HepG2 (cell line): ENCODE measurements around the gene KDM6B. TPM values are rescaled to one million over a fixed set of nuclear protein-coding genes. Genes with fewer than 3 reads are reported as not detected.

Experiments
- CBX1 ChIP-seq: IDR thresholded peaks from one replicate; pipeline ENCODE4 v1.6.1; 2016; ENCODE audit warnings: antibody characterized with exemption, low read depth
- HOXA3 ChIP-seq: sonication (generic); formaldehyde crosslinking; IDR thresholded peaks from 2 replicates; pipeline ENCODE4 v1.5.0; 2020; ENCODE audit warnings: missing genetic modification reagents
- POGZ ChIP-seq: sonication (generic); formaldehyde crosslinking; IDR thresholded peaks from 2 replicates; pipeline ENCODE4 v1.4.0; 2020; ENCODE audit warnings: mild to moderate bottlenecking, missing genetic modification reagents
- PRMT3 ChIP-seq: sonication (generic); formaldehyde crosslinking; IDR thresholded peaks from 2 replicates; pipeline ENCODE4 v1.8.1; 2022; ENCODE audit warnings: low read depth, mild to moderate bottlenecking, moderate library complexity, missing genetic modification reagents, borderline replicate concordance
- REST ChIP-seq, 2 experiments: IDR thresholded peaks; 2 replicates each; pipeline ENCODE4 v1.6.1; 2011 to 2012; ENCODE audit warnings: low read length in 2 of 2, borderline replicate concordance in 1 of 2, low read depth in 1 of 2, mild to moderate bottlenecking in 1 of 2, moderate library complexity in 1 of 2
- SNAPC2 ChIP-seq: sonication (generic); formaldehyde crosslinking; IDR thresholded peaks from 2 replicates; pipeline ENCODE4 v1.8.1; 2022; ENCODE audit warnings: mild to moderate bottlenecking, missing genetic modification reagents
- THRA ChIP-seq: sonication (generic); formaldehyde crosslinking; IDR thresholded peaks from 2 replicates; pipeline ENCODE4 v1.4.0; 2020; ENCODE audit warnings: missing genetic modification reagents, borderline replicate concordance
- ZNF513 ChIP-seq: sonication (generic); formaldehyde crosslinking; conservative IDR thresholded peaks from 2 replicates; pipeline ENCODE4 v1.5.0; 2020; ENCODE audit warnings: missing genetic modification reagents
- ZNF574 ChIP-seq: sonication (generic); formaldehyde crosslinking; IDR thresholded peaks from 2 replicates; pipeline ENCODE4 v1.4.0; 2020; ENCODE audit warnings: missing genetic modification reagents
- ZNF619 ChIP-seq: sonication (generic); formaldehyde crosslinking; IDR thresholded peaks from 2 replicates; pipeline ENCODE4 v1.4.0; 2020; ENCODE audit warnings: mild to moderate bottlenecking, missing genetic modification reagents
- ZNF670 ChIP-seq: sonication (generic); formaldehyde crosslinking; IDR thresholded peaks from 2 replicates; pipeline ENCODE4 v1.8.0; 2022; ENCODE audit warnings: mild to moderate bottlenecking, missing genetic modification reagents, borderline replicate concordance
- polyA plus RNA-seq, 8 experiments: library from polyadenylated mRNA; depleted of rRNA in 3 of 8; stranded (reverse) in 7 of 8; unstranded in 1 of 8; fragments of >200 nt; fragmentation: Illumina TruSeq in 4 of 8; extraction: Trizol in 4 of 8; gene quantifications; 2 replicates each; pipeline versions ENCODE4 v1.2.1 to v1.2.3, GENCODE V29; 2011 to 2016; ENCODE audit warnings: low read depth in 4 of 8, missing spikeins in 1 of 8, mixed read lengths in 1 of 8; ENCODE audit not compliant: insufficient read depth in 1 of 8
- total RNA-seq, 5 experiments: library from RNA; depleted of rRNA; stranded (reverse); fragments of >200 nt; fragmentation: Illumina TruSeq; extraction: Trizol; gene quantifications; 2 replicates each; pipeline ENCODE4 v1.2.3, GENCODE V29; 2016; ENCODE audit warnings: low read depth in 1 of 5
- TF ChIP-seq, protein P1 (sequence below): sonication (generic); formaldehyde crosslinking; IDR thresholded peaks from 2 replicates; pipeline ENCODE4 v1.5.1; 2020; ENCODE audit warnings: missing genetic modification reagents, mild to moderate bottlenecking, borderline replicate concordance
- TF ChIP-seq, protein P2 (sequence below): sonication (generic); formaldehyde crosslinking; IDR thresholded peaks from 2 replicates; pipeline ENCODE4 v1.5.1; 2020; ENCODE audit warnings: missing genetic modification reagents, mild to moderate bottlenecking, borderline replicate concordance

The KDM6B gene
- total and polyA plus RNA-seq, 2 of the 13 experiments (the other 11 are each of a cell fraction or from before 2014, with no cell fraction given), result 1.3 to 2.1 TPM

DNA sequence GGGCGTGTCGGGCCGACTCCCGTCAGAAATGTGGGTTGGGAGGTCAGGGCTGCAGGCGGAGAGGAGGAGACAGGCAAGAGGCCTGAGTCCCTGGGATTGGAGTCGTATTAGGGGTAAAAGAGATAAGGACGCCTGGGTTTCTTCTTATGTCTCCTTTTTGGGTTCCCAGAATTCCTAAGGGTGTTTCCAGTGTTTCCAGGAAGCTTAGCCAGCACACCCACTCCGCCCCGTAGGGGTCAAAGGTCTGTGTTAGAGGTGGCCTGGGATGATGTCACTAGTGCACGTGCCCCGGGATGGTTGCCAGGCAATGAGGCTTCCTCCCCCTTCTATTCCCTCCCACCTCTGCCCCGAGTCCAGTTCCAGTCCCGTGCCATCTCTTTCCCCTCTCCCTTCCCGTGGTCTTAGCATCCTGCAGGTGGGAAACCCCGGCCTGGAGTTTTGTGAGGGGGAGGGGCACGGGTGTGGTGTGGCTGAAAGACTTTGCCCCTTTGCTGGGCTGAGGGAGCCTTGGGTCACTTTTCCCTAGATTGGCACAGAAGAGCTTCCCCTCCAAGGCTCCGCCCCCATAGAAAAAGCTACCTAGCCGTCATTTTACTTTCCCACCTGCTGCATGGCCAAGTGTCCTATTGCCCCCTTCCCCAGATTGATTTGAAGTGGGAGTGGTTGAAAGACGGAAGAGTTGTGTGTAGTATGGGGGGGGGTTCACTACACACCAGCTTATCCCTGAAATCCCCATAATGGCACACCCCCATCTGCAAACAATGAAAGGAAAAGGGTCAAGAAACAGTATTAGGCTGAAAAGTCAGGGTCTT is 2.8 kb downstream of the KDM6B start (continued):
- TF ChIP-seq REST (IDR thresholded peaks at IDR 0.05; ENCODE audit: borderline replicate concordance in 1 of 2, low read depth in 1 of 2, low read length in 2 of 2), result no peak; a peak in 2 of 4 replicates
- peak; percentile 74 for TF ChIP-seq POGZ
- TF ChIP-seq PRMT3 (CRISPR knock-in tag), result no peak
- no peak for TF ChIP-seq SNAPC2
- TF ChIP-seq ZNF574 (CRISPR knock-in tag), result peak; percentile 88
- no peak for TF ChIP-seq CBX1
- no peak for TF ChIP-seq ZNF513 (CRISPR knock-in tag)
- TF ChIP-seq, protein P1, sequence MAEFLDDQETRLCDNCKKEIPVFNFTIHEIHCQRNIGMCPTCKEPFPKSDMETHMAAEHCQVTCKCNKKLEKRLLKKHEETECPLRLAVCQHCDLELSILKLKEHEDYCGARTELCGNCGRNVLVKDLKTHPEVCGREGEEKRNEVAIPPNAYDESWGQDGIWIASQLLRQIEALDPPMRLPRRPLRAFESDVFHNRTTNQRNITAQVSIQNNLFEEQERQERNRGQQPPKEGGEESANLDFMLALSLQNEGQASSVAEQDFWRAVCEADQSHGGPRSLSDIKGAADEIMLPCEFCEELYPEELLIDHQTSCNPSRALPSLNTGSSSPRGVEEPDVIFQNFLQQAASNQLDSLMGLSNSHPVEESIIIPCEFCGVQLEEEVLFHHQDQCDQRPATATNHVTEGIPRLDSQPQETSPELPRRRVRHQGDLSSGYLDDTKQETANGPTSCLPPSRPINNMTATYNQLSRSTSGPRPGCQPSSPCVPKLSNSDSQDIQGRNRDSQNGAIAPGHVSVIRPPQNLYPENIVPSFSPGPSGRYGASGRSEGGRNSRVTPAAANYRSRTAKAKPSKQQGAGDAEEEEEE (CRISPR knock-in tag), result peak; percentile 57; the same call in 1 of the 2 replicates
- peak; percentile 84 for TF ChIP-seq ZNF670 (CRISPR knock-in tag)
- TF ChIP-seq, protein P2, sequence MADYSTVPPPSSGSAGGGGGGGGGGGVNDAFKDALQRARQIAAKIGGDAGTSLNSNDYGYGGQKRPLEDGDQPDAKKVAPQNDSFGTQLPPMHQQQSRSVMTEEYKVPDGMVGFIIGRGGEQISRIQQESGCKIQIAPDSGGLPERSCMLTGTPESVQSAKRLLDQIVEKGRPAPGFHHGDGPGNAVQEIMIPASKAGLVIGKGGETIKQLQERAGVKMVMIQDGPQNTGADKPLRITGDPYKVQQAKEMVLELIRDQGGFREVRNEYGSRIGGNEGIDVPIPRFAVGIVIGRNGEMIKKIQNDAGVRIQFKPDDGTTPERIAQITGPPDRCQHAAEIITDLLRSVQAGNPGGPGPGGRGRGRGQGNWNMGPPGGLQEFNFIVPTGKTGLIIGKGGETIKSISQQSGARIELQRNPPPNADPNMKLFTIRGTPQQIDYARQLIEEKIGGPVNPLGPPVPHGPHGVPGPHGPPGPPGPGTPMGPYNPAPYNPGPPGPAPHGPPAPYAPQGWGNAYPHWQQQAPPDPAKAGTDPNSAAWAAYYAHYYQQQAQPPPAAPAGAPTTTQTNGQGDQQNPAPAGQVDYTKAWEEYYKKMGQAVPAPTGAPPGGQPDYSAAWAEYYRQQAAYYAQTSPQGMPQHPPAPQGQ (CRISPR knock-in tag), result no peak
- peak; percentile 97 for TF ChIP-seq THRA
- TF ChIP-seq ZNF619 (CRISPR knock-in tag), result peak; percentile 81; the same call in 1 of the 2 replicates
- TF ChIP-seq HOXA3 (CRISPR knock-in tag), result peak; percentile 94
